MCF 10A (cell line): ENCODE results near the gene TKT. TPM values are rescaled to one million over a fixed set of nuclear protein-coding genes. Genes with fewer than 3 reads are reported as not detected.

Experiments used
- Bru-seq: library from RNA; stranded (reverse); fragments of 400-500 nt; gene quantifications from one replicate; lab custom pipeline; 2021; lab: Mats Ljungman, UMichigan
- BruChase-seq, 2 experiments: library from RNA; stranded (reverse); fragments of 400-500 nt; gene quantifications; one replicate each; lab custom pipeline; 2021; lab: Mats Ljungman, UMichigan
- BruUV-seq: library from RNA; stranded (reverse); fragments of 400-500 nt; replicated peaks from 2 replicates; lab custom pipeline; 2021; lab: Mats Ljungman, UMichigan
- CTCF ChIA-PET: fragments of 300-600 bp; sonication (Branson Sonifier 250); formaldehyde crosslinking; extraction: SDS; loops from one replicate; lab custom pipeline; 2021; ENCODE audit warnings: antibody characterized with exemption, inconsistent platforms; lab: Yijun Ruan, JAX
- POLR2A ChIA-PET: fragments of 300-600, 350-650 bp; sonication (Branson Sonifier 250); formaldehyde crosslinking; extraction: SDS; loops from one replicate; lab custom pipeline; 2020; ENCODE audit warnings: antibody characterized with exemption, inconsistent platforms; lab: Yijun Ruan, JAX
- DNase-seq: peaks from one replicate; pipeline ENCODE4 v3.0.0-alpha.2; 2018; ENCODE audit not compliant: unreplicated experiment
- H3K27ac Mint-ChIP-seq: one replicate; pipeline ENCODE4 v1.8.0; 2022; ENCODE audit warnings: mild to moderate bottlenecking, low read depth, mixed read lengths; ENCODE audit not compliant: unreplicated experiment
- H3K27me3 Mint-ChIP-seq: one replicate; pipeline ENCODE4 v1.8.0; 2022; ENCODE audit warnings: mixed read lengths; ENCODE audit not compliant: insufficient read depth, unreplicated experiment
- H3K36me3 Mint-ChIP-seq: one replicate; pipeline ENCODE4 v1.8.0; 2022; ENCODE audit warnings: mild to moderate bottlenecking, moderate library complexity, mixed read lengths; ENCODE audit not compliant: insufficient read depth, unreplicated experiment
- H3K4me1 Mint-ChIP-seq: one replicate; pipeline ENCODE4 v1.8.0; 2022; ENCODE audit warnings: mixed read lengths; ENCODE audit not compliant: insufficient read depth, unreplicated experiment
- H3K4me3 Mint-ChIP-seq: one replicate; pipeline ENCODE4 v1.8.0; 2022; ENCODE audit warnings: mild to moderate bottlenecking, moderate library complexity, mixed read lengths; ENCODE audit not compliant: unreplicated experiment
- H3K9me3 Mint-ChIP-seq: one replicate; pipeline ENCODE4 v1.8.0; 2022; ENCODE audit warnings: mixed read lengths; ENCODE audit not compliant: unreplicated experiment
- CTCF ChIP-seq: fragments of 200-600 bp; IDR thresholded peaks from one replicate; pipeline ENCODE4 v1.8.0; 2022; ENCODE audit warnings: antibody characterized with exemption, mild to moderate bottlenecking; ENCODE audit not compliant: unreplicated experiment
- intact Hi-C: fragments of 100-400 bp; cut with micrococcal nuclease; formaldehyde crosslinking; loops from 2 replicates; pipeline ENCODE4 v1.14.1; 2022
- long read RNA-seq: library from polyadenylated mRNA; stranded (forward); transcript quantifications from one replicate; pipeline ENCODE4 v2.0.0, GENCODE V29; 2022
- total RNA-seq: library from RNA; stranded (reverse); gene quantifications from 2 replicates; pipeline ENCODE4 v1.2.3, GENCODE V29; 2022

Gene TKT
- total RNA-seq (179 and 326 TPM in 2 replicates), Bru-seq, nascent RNA (percentile 76 among the genes with signal in this experiment), BruChase-seq, experiment 1, labeled RNA remaining after a 6-hour chase (percentile 82 among the genes with signal in this experiment), BruChase-seq, experiment 2, labeled RNA remaining after a 2-hour chase (percentile 75 among the genes with signal in this experiment)
- long read RNA-seq, transcript TKT-208 (14 exons, 3,010 nt), result major isoform, 96 of 136 reads
- long read RNA-seq, transcript TKT-203 (15 exons, 2,831 nt), result minor isoform, 8 of 136 reads
- long read RNA-seq, partial matches to known transcripts, result 13 of 136 reads
- long read RNA-seq, other reads (novel, unspliced or antisense), result 15 of 136 reads

- DNase-seq, result peak; percentile 84
- TF ChIP-seq CTCF, result no peak
- no peaks in the 10 kb centered on the region for H3K9me3 Mint-ChIP-seq
- peaks cover 10% of the 10 kb centered on the region for H3K36me3 Mint-ChIP-seq
- ChIA-PET POLR2A (interaction anchor here (0.5 to 5.5 kb wide), 5 partner anchors 15 to 486 kb away, joined by 3 to 62 read pairs (median 4); partner anchors contain the start of genes NEK4 and PRKCD), CTCF (interaction anchor here (0.7 to 4.0 kb wide), 2 partner anchors 13 to 36 kb away, joined by 3 to 18 read pairs; no protein-coding TSS in a partner anchor)
- no peaks in the 10 kb centered on the region for H3K27me3 Mint-ChIP-seq
- peak within 1 kb of the TSS; percentile 67 for H3K27ac Mint-ChIP-seq
- H3K4me1 Mint-ChIP-seq, result peaks cover 23% of the 10 kb centered on the region
- BruUV-seq, result no TSS peak
- intact Hi-C loops, result loop anchor here (2.0 kb wide), 1 partner anchor 17 kb away; no protein-coding TSS in a partner anchor
- peak within 1 kb of the TSS; percentile 95 for H3K4me3 Mint-ChIP-seq
These were observed at the start of gene TKT for GRCh38 chr3:53255775-53256703. Gene TKT, minus strand, starts transcription at chr3:53256022. Its CDS starts 80 bp downstream, at chr3:53255942.

GRCh38 chr3:53303957-53304356 lies 48.1 kb upstream of the TKT start:
- ChIA-PET POLR2A (interaction anchor here (1.4 kb wide), 1 partner anchor 12 kb away, joined by 3 read pairs; no protein-coding TSS in a partner anchor), CTCF (interaction anchor here (0.7 to 1.3 kb wide), 2 partner anchors 189 to 406 kb away, joined by 3 to 5 read pairs; no protein-coding TSS in a partner anchor)
- Mint-ChIP-seq H3K4me3 (no peak overlapping the region), H3K36me3 (peaks cover 81% of the 10 kb centered on the region), H3K9me3 (no peaks in the 10 kb centered on the region), H3K27ac (no peak overlapping the region), H3K27me3 (no peaks in the 10 kb centered on the region), H3K4me1 (no peaks in the 10 kb centered on the region)
- no peak for DNase-seq
- intact Hi-C loops, result no loop called here
- no peak for TF ChIP-seq CTCF
- BruUV-seq, result no TSS peak

GRCh38 chr3:53303549-53303948 lies 47.7 kb upstream of the TKT start:
- no peak overlapping the region for H3K4me3 Mint-ChIP-seq
- no peaks in the 10 kb centered on the region for H3K4me1 Mint-ChIP-seq
- ChIA-PET CTCF (interaction anchor here (0.7 to 5.8 kb wide), 2 partner anchors 189 to 407 kb away, joined by 3 to 44 read pairs; no protein-coding TSS in a partner anchor), POLR2A (interaction anchor here (1.4 kb wide), 1 partner anchor 13 kb away, joined by 3 read pairs; no protein-coding TSS in a partner anchor)
- no peak overlapping the region for H3K27ac Mint-ChIP-seq
- intact Hi-C loops, result no loop called here
- no peaks in the 10 kb centered on the region for H3K27me3 Mint-ChIP-seq
- H3K36me3 Mint-ChIP-seq, result peaks cover 78% of the 10 kb centered on the region
- BruUV-seq, result no TSS peak
- no peak for TF ChIP-seq CTCF
- H3K9me3 Mint-ChIP-seq, result no peaks in the 10 kb centered on the region
- no peak for DNase-seq
